NCI-H510A (cell line): ENCODE results near the gene ADGRB3.

Experiments
- DNase-seq: peaks from one replicate; lab custom pipeline; 2025; lab: John Stamatoyannopoulos, UW

Gene ADGRB3

GRCh38 chr6:69338431-69339162 is 703.5 kb downstream of the ADGRB3 start:
- DNase-seq: no peak

DNA sequence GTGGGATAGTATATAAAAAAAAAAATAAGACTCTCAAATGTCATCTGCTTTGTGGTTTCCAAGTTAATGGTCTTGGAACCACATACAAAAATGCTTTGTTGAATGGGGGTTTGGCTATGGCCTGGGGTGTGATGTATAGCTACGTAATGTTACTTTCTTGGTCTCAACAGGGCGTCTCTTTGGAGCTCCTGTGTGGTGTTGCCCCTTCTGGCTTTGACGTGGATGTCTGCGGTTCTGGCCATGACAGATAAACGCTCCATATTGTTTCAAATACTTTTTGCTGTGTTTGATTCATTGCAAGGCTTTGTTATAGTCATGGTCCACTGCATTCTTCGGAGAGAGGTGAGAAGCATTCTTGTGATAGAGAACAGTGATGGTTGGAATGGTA is 704.1 kb downstream of the ADGRB3 start:
- DNase-seq: no peak

DNA sequence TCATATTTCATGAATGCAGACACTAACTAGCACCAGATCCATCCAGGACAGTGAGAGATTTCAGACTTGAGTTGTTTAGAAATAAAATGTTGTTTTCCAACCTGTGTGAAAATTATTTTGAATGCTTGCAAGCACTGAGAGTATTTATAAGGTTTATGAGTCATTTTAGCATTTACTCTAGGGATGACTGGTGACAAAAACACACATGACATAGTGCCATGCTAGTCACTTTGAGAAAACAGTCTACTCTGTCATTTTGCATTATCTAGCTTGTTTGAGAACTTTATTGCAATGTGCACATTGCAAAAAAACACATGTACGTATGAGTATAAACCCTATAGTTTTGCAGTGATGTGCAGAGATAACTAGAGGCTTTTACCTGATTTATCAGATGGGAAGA is 705.1 kb downstream of the ADGRB3 start:
- no peak for DNase-seq

DNA sequence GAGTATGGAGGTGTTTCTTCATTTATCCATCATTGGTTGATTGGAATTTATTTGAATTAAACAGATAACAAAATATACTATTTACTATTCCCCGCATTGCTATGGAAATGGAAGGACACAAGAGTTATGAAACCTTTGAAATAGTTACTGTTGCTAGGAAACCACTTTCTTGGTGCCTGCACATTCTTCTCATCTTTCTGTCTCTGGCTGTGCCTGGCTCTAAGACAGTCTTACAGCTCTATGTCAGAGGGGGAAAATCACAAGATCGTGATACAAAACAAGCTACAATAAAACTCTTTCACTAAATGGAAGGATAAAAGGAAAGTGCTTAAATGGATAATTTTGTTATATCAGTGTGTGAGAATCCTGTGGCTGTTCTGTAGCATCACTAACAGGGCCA is 708.8 kb downstream of the ADGRB3 start:
- no peak for DNase-seq

DNA sequence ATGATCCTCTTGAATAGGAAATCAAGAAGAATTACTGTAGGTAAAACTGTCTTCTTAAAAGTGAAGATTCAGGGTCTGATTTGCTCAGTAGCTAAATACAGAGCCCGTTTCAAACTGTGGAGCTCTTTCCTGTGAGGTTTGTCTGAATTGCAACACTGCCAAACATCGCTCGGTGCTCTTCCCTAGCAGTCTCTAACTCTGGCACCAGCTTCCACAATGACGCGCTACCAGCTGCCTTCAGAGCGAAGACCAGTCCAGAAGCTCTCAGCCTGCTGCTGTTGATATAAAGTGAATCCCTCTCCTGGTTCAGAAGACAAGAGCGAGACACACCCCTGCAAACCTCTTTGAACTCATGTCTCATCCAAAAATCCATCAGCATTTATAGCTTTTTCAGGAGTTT is 714.7 kb downstream of the ADGRB3 start:
- no peak for DNase-seq

- no peak for DNase-seq
Measured at GRCh38 chr6:69362209-69362608, 727.1 kb downstream of the ADGRB3 start.

DNA sequence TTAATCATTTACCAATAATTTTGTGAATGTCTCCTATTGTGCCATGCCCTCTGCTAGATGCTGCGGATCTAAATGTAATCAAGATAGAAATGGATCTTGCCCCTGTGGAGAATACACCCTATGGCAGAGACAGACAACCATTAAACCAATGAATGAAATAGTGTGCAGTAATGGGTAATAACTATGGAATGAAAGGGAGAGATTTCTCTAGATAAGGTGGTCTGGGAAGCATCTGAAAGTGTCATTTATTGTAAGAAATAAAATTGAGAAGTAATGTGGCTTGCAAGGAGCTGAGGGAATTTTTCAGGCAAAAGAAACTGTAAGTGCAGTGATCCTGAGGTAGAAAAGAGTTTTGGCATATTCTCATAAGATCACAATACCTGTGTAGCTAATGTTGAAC is 731.7 kb downstream of the ADGRB3 start:
- no peak for DNase-seq

DNA sequence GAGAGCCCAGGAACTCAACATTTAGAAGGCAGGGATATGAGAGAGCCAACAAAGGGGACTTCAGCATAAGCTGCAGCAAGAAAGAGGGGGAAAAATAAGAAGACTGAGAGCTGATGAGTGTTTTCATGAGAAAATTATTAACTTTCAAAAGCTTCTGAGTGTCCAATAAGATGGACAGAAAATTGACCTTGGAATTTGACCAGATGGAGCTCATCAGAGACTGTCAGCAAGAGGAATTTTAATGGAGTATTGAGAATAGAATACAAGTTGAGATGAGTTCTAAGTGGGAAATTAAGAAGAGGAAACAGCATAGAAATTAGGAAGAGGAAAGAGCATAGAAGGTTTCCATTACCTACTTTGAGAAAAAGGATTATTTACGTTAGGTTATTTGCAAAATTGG is 733.5 kb downstream of the ADGRB3 start:
- DNase-seq: no peak

DNA sequence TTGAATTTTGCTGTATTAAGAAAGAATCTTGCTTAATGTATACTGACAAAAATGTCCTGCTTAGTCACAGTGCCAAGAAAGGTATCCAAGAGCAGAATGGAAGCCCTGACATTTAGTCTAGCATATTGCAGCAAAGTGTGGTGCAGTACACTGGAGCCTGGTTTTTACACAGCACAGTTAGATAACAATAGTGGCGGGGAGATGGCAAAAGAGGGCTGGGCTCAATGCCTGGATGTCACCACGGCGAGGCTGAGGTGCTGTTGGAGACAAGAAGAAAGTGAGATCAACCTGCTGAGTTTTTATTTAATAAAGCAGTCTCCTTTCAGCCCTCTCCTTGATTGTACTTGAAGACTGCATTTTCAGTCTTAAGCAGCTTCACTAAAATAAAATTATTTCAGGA is 735.7 kb downstream of the ADGRB3 start:
- DNase-seq: no peak

- DNase-seq: no peak
Measured at GRCh38 chr6:69378326-69378725, 743.2 kb downstream of the ADGRB3 start.

- no peak for DNase-seq
Measured at GRCh38 chr6:69379518-69379917, 744.4 kb downstream of the ADGRB3 start.

DNA sequence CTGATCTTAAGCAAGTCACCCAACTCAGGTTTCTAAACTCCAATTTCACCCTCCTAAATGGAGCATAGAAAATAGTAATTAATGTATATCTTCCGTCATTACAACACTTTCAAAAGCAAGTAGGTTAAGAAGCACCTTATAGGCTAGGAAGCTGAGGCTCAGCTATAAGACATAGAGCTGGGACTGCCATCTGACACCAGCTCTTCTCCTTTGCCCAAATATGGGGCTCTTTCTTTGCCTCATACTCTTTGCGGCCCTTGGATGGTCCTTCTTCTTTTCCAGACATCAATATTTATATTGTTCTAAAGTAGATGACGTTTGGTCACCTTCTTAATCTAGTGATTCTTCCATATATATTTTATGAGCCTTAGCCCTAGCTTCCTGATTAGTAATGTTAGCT is 748.5 kb downstream of the ADGRB3 start:
- DNase-seq: no peak

DNA sequence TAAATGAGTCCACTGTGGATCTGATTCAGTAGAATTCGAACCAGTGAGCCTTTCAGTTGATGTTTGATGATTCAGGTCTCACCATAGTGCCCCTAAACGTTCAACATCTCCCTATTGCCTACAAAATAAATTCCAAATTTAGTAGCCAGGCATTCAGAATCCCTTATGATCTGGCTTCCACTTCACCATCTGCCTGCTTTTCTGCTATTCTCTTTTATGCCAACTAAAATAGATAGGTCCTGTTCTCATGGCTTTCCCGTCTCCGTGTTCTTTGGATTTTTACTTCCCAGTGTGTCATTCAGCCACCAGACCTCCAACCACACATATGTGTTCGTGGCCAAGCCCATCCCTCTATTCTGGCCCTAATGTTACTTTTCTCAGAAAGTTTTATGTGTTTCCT is 751.3 kb downstream of the ADGRB3 start:
- DNase-seq: no peak

DNA sequence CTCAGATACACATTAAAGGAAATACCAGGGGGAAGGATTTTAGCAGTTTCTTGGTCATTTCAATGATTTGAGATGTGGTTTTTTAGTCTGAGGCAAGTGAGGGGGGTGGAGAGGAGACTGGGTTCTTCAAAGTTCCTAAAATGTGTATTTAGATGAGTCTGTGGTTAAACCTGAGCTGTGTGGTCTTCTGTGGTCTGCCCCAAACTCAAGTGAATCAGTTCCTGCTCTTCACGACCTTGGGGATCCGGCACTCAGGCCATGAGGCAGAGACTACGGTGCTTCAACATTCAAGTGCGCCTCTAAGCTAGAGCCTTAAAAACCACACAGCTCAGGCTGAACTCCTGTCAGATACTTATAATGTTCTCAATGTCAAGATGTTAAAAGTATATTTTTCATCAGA is 755.0 kb downstream of the ADGRB3 start:
- no peak for DNase-seq

DNA sequence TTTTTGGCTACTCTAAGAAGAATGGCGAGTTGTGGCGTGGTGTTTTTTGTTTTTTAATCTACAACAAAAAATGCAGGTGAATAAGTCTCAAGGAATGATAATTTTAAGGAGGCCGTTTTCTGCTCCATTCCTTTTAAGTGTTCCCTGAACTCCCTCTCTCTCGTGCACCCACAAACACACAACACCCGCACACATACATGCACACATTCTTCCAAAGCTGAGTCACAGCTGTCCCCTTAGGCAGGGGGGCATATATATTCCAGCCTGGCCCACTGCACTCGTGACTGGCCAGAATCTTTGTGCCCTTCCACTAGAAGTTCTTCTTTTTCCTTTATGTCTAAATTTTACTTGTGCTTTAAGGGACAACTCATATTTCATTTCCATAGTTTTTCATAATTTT is 756.0 kb downstream of the ADGRB3 start:
- no peak for DNase-seq

- no peak for DNase-seq
Measured at GRCh38 chr6:69392745-69393144, 757.7 kb downstream of the ADGRB3 start.

- no peak for DNase-seq
Measured at GRCh38 chr6:69398311-69398710, 763.2 kb downstream of the ADGRB3 start.

- DNase-seq: no peak
Measured at GRCh38 chr6:69398729-69399128, 763.6 kb downstream of the ADGRB3 start.

GRCh38 chr6:69408886-69409285 is 773.8 kb downstream of the ADGRB3 start:
- DNase-seq: no peak

GRCh38 chr6:69416776-69417175 is 781.7 kb downstream of the ADGRB3 start:
- DNase-seq: no peak

- DNase-seq: no peak
Measured at GRCh38 chr6:69421269-69421668, 786.2 kb downstream of the ADGRB3 start.

- DNase-seq: no peak
Measured at GRCh38 chr6:69422020-69422419, 786.9 kb downstream of the ADGRB3 start.

DNA sequence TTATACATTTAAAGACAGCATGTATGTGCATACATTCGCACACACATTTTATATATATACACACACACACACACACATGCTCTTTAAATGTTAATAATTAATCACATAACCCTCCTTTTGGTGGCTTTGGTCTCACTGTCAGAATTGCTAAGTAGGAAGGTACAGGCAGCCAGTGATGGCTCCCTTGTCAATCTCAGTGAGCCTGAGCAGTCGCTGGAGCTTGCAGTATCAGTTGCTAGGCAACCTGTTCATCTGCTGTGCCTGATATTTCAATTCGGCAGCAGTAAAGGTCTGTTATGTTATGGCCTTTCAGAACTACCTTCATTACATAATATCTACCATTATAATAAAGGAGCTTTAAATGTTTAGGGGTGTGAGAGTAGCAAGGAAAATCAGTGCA is 787.4 kb downstream of the ADGRB3 start:
- DNase-seq: no peak

- no peak for DNase-seq
Measured at GRCh38 chr6:69423785-69424184, 788.7 kb downstream of the ADGRB3 start.

DNA sequence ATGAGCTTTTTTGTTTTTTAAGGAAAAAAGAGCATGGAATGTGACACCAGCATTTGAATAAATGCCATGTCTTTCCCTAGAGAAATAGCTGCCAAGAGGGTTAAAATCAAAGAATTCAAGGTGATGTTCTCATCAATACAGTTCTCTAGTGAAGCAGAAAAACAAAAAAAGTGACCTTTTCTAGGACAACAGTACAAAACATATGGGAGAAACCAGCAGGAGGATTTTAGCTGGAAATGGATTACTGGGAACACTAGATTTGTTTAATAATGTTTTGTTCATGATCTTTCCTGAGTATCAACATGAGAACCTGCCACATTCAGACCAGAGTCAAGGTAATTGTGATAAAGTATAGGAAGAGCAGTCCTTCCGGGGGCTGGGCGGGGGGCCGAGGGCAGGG is 789.5 kb downstream of the ADGRB3 start:
- no peak for DNase-seq
